Measurements from ENCODE around the gene CHN1. TPM values are rescaled to one million over a fixed set of nuclear protein-coding genes. Genes with fewer than 3 reads are reported as not detected.
A peak's percentile ranks its signal among the peaks of the same experiment; 100 is the strongest.

Gene CHN1, protein sequence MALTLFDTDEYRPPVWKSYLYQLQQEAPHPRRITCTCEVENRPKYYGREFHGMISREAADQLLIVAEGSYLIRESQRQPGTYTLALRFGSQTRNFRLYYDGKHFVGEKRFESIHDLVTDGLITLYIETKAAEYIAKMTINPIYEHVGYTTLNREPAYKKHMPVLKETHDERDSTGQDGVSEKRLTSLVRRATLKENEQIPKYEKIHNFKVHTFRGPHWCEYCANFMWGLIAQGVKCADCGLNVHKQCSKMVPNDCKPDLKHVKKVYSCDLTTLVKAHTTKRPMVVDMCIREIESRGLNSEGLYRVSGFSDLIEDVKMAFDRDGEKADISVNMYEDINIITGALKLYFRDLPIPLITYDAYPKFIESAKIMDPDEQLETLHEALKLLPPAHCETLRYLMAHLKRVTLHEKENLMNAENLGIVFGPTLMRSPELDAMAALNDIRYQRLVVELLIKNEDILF
- 10 to 100 TPM; 30.1 to 47.7 TPM for total RNA-seq
- polyA plus RNA-seq (ENCODE audit: insufficient read depth, low read depth, low replicate concordance) = 42.6 TPM
- long read RNA-seq, donor 1, partial matches to known transcripts = 0 of 3 reads
- long read RNA-seq, donor 1, other reads (novel, unspliced or antisense) = 0 of 3 reads
- long read RNA-seq, donor 2, partial matches to known transcripts = 0 of 2 reads
- long read RNA-seq, donor 2, other reads (novel, unspliced or antisense) = 0 of 2 reads

- Histone ChIP-seq H3K27ac (peak within 1 kb of the TSS; percentile 79 to 80), H3K27me3 (no peaks in the 10 kb centered on the region), H3K4me1 (no peaks in the 10 kb centered on the region), H3K4me3 (peak within 1 kb of the TSS; percentile 73 to 81), H3K36me3 (ENCODE audit: low read depth, missing control alignments) (no peaks in the 10 kb centered on the region), H3K9me3 (no peaks in the 10 kb centered on the region)
- intact Hi-C loops (cut with DNase I; ENCODE audit: low total_unique reads) = no loop called here
- 0% methylated on average over 16 to 89 of the region's 89 CpGs for WGBS, 2 donors
- TF ChIP-seq, protein P1, sequence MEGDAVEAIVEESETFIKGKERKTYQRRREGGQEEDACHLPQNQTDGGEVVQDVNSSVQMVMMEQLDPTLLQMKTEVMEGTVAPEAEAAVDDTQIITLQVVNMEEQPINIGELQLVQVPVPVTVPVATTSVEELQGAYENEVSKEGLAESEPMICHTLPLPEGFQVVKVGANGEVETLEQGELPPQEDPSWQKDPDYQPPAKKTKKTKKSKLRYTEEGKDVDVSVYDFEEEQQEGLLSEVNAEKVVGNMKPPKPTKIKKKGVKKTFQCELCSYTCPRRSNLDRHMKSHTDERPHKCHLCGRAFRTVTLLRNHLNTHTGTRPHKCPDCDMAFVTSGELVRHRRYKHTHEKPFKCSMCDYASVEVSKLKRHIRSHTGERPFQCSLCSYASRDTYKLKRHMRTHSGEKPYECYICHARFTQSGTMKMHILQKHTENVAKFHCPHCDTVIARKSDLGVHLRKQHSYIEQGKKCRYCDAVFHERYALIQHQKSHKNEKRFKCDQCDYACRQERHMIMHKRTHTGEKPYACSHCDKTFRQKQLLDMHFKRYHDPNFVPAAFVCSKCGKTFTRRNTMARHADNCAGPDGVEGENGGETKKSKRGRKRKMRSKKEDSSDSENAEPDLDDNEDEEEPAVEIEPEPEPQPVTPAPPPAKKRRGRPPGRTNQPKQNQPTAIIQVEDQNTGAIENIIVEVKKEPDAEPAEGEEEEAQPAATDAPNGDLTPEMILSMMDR (IDR thresholded peaks at IDR 0.05) = no peak
- no peak for TF ChIP-seq POLR2A (IDR thresholded peaks at IDR 0.05)
- DNase-seq = peak; percentile 90
These were observed at the start of gene CHN1 for GRCh38 chr2:175004980-175005732. CHN1 (minus strand) TSS chr2:175005381; CDS start chr2:175004912, 469 bp downstream.

- H3K36me3 ChIP-seq (ENCODE audit: low read depth, missing control alignments) = no peaks in the 10 kb centered on the region
- H3K4me3 ChIP-seq = no peak overlapping the region
- no peak for TF ChIP-seq POLR2A (IDR thresholded peaks at IDR 0.05)
- TF ChIP-seq, protein P1 (IDR thresholded peaks at IDR 0.05) = no peak
- no peak for DNase-seq
- no peaks in the 10 kb centered on the region for H3K27me3 ChIP-seq
- intact Hi-C loops (cut with DNase I; ENCODE audit: low total_unique reads) = no loop called here
- no peaks in the 10 kb centered on the region for H3K4me1 ChIP-seq
- no peak overlapping the region for H3K27ac ChIP-seq
- 89 to 92% methylated on average over 4 of the region's 4 CpGs for WGBS, 2 donors
- no peaks in the 10 kb centered on the region for H3K9me3 ChIP-seq
These were observed 49.2 kb upstream of the CHN1 start for GRCh38 chr2:175054340-175054739.

GRCh38 chr2:175049661-175050060 is 44.5 kb upstream of the CHN1 start:
- Histone ChIP-seq H3K27me3 (no peaks in the 10 kb centered on the region), H3K4me3 (no peak overlapping the region), H3K27ac (no peak overlapping the region), H3K36me3 (ENCODE audit: low read depth, missing control alignments) (no peaks in the 10 kb centered on the region), H3K4me1 (no peaks in the 10 kb centered on the region), H3K9me3 (no peaks in the 10 kb centered on the region)
- TF ChIP-seq, protein P1 (IDR thresholded peaks at IDR 0.05) = no peak
- TF ChIP-seq POLR2A (IDR thresholded peaks at IDR 0.05) = no peak
- intact Hi-C loops (cut with DNase I; ENCODE audit: low total_unique reads) = no loop called here
- no peak for DNase-seq

- Histone ChIP-seq H3K9me3 (no peaks in the 10 kb centered on the region), H3K27ac (no peak overlapping the region), H3K4me1 (no peaks in the 10 kb centered on the region), H3K36me3 (ENCODE audit: low read depth, missing control alignments) (no peaks in the 10 kb centered on the region), H3K27me3 (no peaks in the 10 kb centered on the region), H3K4me3 (no peak overlapping the region)
- no peak for TF ChIP-seq POLR2A (IDR thresholded peaks at IDR 0.05)
- TF ChIP-seq, protein P1 (IDR thresholded peaks at IDR 0.05) = no peak
- no peak for DNase-seq
- WGBS, 2 donors = 85 to 87% methylated on average over 2 of the region's 2 CpGs
- intact Hi-C loops (cut with DNase I; ENCODE audit: low total_unique reads) = no loop called here
These were observed 43.1 kb upstream of the CHN1 start for GRCh38 chr2:175048275-175048674.

Data from testis (tissue), 5 donors.